A549 (cell line): ENCODE measurements around the gene DAGLB.

Source experiments
- BCL3 ChIP-seq: fragments of >200 bp; sonication (Bioruptor Twin); formaldehyde crosslinking; IDR thresholded peaks from 3 replicates; pipeline ENCODE4 v1.6.1; 2016
- BHLHE40 ChIP-seq: IDR thresholded peaks from 2 replicates; pipeline ENCODE4 v1.6.1; 2012; ENCODE audit warnings: low read depth, low read length, inconsistent platforms
- CTCF ChIP-seq: fragments of >200 bp; sonication (Bioruptor Twin); formaldehyde crosslinking; IDR thresholded peaks from 3 replicates; pipeline ENCODE4 v1.5.1; 2016
- ELK1 ChIP-seq: fragments of 150-350 bp; IDR thresholded peaks from 2 replicates; pipeline ENCODE4 v1.6.1; 2014; ENCODE audit warnings: low read depth, mild to moderate bottlenecking, low read length
- EP300 ChIP-seq, 2 experiments: fragments of >200 bp; sonication (Bioruptor Twin); formaldehyde crosslinking; IDR thresholded peaks; 2 replicates in 1 of 2; 3 replicates in 1 of 2; pipeline ENCODE4 v1.6.1; 2016 to 2017
- POLR2A ChIP-seq: IDR thresholded peaks from 2 replicates; pipeline ENCODE4 v1.6.1; 2012; ENCODE audit warnings: mild to moderate bottlenecking, low read length
- RFX5 ChIP-seq: fragments of 450-650 bp; IDR thresholded peaks from 2 replicates; pipeline ENCODE4 v1.7.1; 2014; ENCODE audit warnings: antibody characterized with exemption, mild to moderate bottlenecking, moderate library complexity
- TF ChIP-seq, protein P1 (sequence below): fragments of 200-600 bp; sonication (generic); IDR thresholded peaks from 2 replicates; pipeline ENCODE4 v1.6.1; 2016; ENCODE audit warnings: antibody characterized with exemption, mild to moderate bottlenecking, moderate library complexity

DNA sequence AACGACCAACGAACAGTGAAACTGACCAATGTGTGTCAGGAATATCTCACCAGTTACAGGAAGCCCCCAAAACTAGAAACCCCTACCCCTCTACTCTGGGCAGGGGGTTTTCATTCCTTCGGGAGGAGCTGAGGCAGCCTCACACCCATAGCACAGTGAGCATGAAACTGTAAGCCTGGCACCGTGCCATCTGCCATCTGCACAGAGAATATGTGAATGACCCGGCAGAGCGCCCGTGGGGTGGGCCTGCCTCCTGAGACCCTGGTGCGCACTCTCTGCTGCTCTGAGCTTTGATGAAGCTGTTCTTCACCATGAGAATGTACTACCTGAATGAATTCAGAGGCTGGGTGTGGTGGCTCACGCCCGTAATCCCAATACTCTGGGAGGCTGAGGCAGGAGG, 27.1 kb downstream of the DAGLB start:
- no peak for TF ChIP-seq CTCF
- TF ChIP-seq, protein P1, sequence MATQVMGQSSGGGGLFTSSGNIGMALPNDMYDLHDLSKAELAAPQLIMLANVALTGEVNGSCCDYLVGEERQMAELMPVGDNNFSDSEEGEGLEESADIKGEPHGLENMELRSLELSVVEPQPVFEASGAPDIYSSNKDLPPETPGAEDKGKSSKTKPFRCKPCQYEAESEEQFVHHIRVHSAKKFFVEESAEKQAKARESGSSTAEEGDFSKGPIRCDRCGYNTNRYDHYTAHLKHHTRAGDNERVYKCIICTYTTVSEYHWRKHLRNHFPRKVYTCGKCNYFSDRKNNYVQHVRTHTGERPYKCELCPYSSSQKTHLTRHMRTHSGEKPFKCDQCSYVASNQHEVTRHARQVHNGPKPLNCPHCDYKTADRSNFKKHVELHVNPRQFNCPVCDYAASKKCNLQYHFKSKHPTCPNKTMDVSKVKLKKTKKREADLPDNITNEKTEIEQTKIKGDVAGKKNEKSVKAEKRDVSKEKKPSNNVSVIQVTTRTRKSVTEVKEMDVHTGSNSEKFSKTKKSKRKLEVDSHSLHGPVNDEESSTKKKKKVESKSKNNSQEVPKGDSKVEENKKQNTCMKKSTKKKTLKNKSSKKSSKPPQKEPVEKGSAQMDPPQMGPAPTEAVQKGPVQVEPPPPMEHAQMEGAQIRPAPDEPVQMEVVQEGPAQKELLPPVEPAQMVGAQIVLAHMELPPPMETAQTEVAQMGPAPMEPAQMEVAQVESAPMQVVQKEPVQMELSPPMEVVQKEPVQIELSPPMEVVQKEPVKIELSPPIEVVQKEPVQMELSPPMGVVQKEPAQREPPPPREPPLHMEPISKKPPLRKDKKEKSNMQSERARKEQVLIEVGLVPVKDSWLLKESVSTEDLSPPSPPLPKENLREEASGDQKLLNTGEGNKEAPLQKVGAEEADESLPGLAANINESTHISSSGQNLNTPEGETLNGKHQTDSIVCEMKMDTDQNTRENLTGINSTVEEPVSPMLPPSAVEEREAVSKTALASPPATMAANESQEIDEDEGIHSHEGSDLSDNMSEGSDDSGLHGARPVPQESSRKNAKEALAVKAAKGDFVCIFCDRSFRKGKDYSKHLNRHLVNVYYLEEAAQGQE: no peak
- TF ChIP-seq ELK1: no peak
- no peak for TF ChIP-seq POLR2A
- no peak for TF ChIP-seq EP300 (IDR thresholded peaks at IDR 0.05)
- no peak for TF ChIP-seq BCL3
- no peak for TF ChIP-seq BHLHE40
- no peak for TF ChIP-seq RFX5
